HepG2 (cell line): ENCODE measurements around the gene C1orf115. TPM values are rescaled to one million over a fixed set of nuclear protein-coding genes. Genes with fewer than 3 reads are reported as not detected.

Experiments
- ATAC-seq: fragments of 200-7000 bp; cut with Tn5 transposase; 3 replicates; pipeline ENCODE4 v1.9.1; 2020; ENCODE audit warnings: mild to moderate bottlenecking, moderate library complexity
- BruUV-seq: library from RNA; stranded (reverse); fragments of 400-500 nt; replicated peaks from 2 replicates; lab custom pipeline; 2021; lab: Mats Ljungman, UMichigan
- CTCF ChIA-PET: fragments of 300-600 bp; formaldehyde crosslinking; extraction: SDS; loops from one replicate; lab custom pipeline; 2021; ENCODE audit warnings: low total read pairs, inconsistent platforms, low intra/inter-chr PET ratio; lab: Yijun Ruan, JAX
- POLR2A ChIA-PET: fragments of 350-600 bp; sonication (Branson Sonifier 250); formaldehyde crosslinking; loops from one replicate; lab custom pipeline; 2020; ENCODE audit warnings: antibody characterized with exemption, inconsistent platforms; lab: Yijun Ruan, JAX
- DNase-seq: peaks from one replicate; pipeline ENCODE4 v3.0.0-alpha.2; 2015; ENCODE audit warnings: low spot score
- FAIRE-seq: peaks from 3 replicates; lab custom pipeline; 2011; peaks lifted over from hg19 to GRCh38; lab: Jason Lieb, UNC
- H2AFZ ChIP-seq: one replicate; pipeline ENCODE4 v1.6.1; 2011; ENCODE audit warnings: low read length, inconsistent platforms
- H3K27ac ChIP-seq: fragments of 300-600 bp; 3 replicates; pipeline ENCODE4 v1.8.0; 2011; ENCODE audit warnings: mixed run types, mild to moderate bottlenecking, mixed read lengths, low read length, inconsistent platforms; ENCODE audit not compliant: insufficient read depth; ENCODE audit errors: extremely low read length
- H3K27me3 ChIP-seq, 2 experiments: fragments of 200-600 bp in 1 of 2; 2 replicates in 1 of 2; 3 replicates in 1 of 2; pipeline versions ENCODE4 v1.6.0 to v1.8.0; 2011; ENCODE audit warnings: low read length in 2 of 2, mild to moderate bottlenecking in 2 of 2, moderate library complexity in 2 of 2, inconsistent platforms in 1 of 2; ENCODE audit not compliant: insufficient read depth in 2 of 2, control insufficient read depth in 1 of 2
- H3K36me3 ChIP-seq, 2 experiments: fragments of 200-600 bp in 1 of 2; replicated peaks in 1 of 2; 2 replicates in 1 of 2; 3 replicates in 1 of 2; pipeline versions ENCODE4 v1.5.1 to v1.8.0; 2011; ENCODE audit warnings: low read length in 2 of 2, inconsistent platforms in 1 of 2; ENCODE audit not compliant: insufficient read depth in 2 of 2, control insufficient read depth in 1 of 2
- H3K4me1 ChIP-seq: 2 replicates; pipeline ENCODE4 v1.5.1; 2012; ENCODE audit warnings: low read length, inconsistent platforms; ENCODE audit not compliant: insufficient read depth
- H3K4me2 ChIP-seq: 2 replicates; pipeline ENCODE4 v1.6.0; 2011; ENCODE audit warnings: low read depth, low read length, inconsistent platforms
- H3K4me3 ChIP-seq, 3 experiments: fragments of 200-600 bp in 1 of 3; sonication (generic), shearing (Covaris generic) in 1 of 3; replicated peaks in 1 of 3; 2 replicates each; pipeline ENCODE4 v1.5.1; 2011 to 2016; ENCODE audit warnings: low read length in 3 of 3, inconsistent platforms in 2 of 3, low read depth in 2 of 3, mild to moderate bottlenecking in 2 of 3, control low read depth in 1 of 3, mixed read lengths in 1 of 3; ENCODE audit not compliant: insufficient read depth in 1 of 3
- H3K79me2 ChIP-seq: one replicate; pipeline ENCODE4 v1.6.1; 2011; ENCODE audit warnings: low read length, inconsistent platforms; ENCODE audit not compliant: insufficient read depth
- H3K9ac ChIP-seq: 2 replicates; pipeline ENCODE4 v1.6.0; 2011; ENCODE audit warnings: mild to moderate bottlenecking, low read depth, low read length, inconsistent platforms; ENCODE audit not compliant: insufficient read depth
- H3K9me3 ChIP-seq: 2 replicates; pipeline ENCODE4 v1.5.1; 2012; ENCODE audit warnings: mild to moderate bottlenecking, low read length
- H4K20me1 ChIP-seq: 2 replicates; pipeline ENCODE4 v1.6.0; 2011; ENCODE audit warnings: inconsistent platforms, mild to moderate bottlenecking, low read length, moderate library complexity; ENCODE audit not compliant: insufficient read depth
- CSRNP2 ChIP-seq: sonication (generic); formaldehyde crosslinking; conservative IDR thresholded peaks from 2 replicates; pipeline ENCODE4 v1.8.0; 2022; ENCODE audit warnings: low read depth, missing genetic modification reagents
- GABPB1 ChIP-seq: IDR thresholded peaks from 2 replicates; pipeline ENCODE4 v1.6.1; 2016; ENCODE audit warnings: mild to moderate bottlenecking, missing genetic modification reagents, moderate library complexity, missing compliant biosample characterization
- HNRNPLL ChIP-seq: fragments of 200-400 bp; formaldehyde crosslinking; IDR thresholded peaks from 2 replicates; pipeline ENCODE4 v1.6.1; 2017; ENCODE audit warnings: mild to moderate bottlenecking, low read depth, low read length; ENCODE audit not compliant: poor library complexity, severe bottlenecking
- MATR3 ChIP-seq: sonication (generic); formaldehyde crosslinking; IDR thresholded peaks from 2 replicates; pipeline ENCODE4 v1.4.0; 2020; ENCODE audit warnings: missing genetic modification reagents
- PRMT3 ChIP-seq: sonication (generic); formaldehyde crosslinking; IDR thresholded peaks from 2 replicates; pipeline ENCODE4 v1.8.1; 2022; ENCODE audit warnings: low read depth, mild to moderate bottlenecking, moderate library complexity, missing genetic modification reagents, borderline replicate concordance
- RAD21 ChIP-seq: fragments of 450-650 bp; formaldehyde crosslinking; IDR thresholded peaks from 2 replicates; pipeline ENCODE4 v1.5.0; 2020; ENCODE audit warnings: mild to moderate bottlenecking
- SMC3 ChIP-seq: IDR thresholded peaks from 2 replicates; pipeline ENCODE4 v1.6.1; 2011; ENCODE audit warnings: low read length, improper control_type of control experiment
- STAG1 ChIP-seq: sonication (generic); formaldehyde crosslinking; IDR thresholded peaks from 2 replicates; pipeline ENCODE4 v1.4.0; 2020; ENCODE audit warnings: missing genetic modification reagents
- XRCC5 ChIP-seq: fragments of 200-400 bp; formaldehyde crosslinking; optimal IDR thresholded peaks from 2 replicates; pipeline ENCODE3; 2017; ENCODE audit warnings: mild to moderate bottlenecking, low read length
- ZFY ChIP-seq: sonication (generic); formaldehyde crosslinking; IDR thresholded peaks from 2 replicates; pipeline ENCODE4 v1.4.0; 2020; ENCODE audit warnings: missing genetic modification reagents
- ZNF143 ChIP-seq: sonication (generic); formaldehyde crosslinking; IDR thresholded peaks from 2 replicates; pipeline ENCODE4 v1.4.0; 2020; ENCODE audit warnings: missing genetic modification reagents
- ZNF7 ChIP-seq: IDR thresholded peaks from 2 replicates; pipeline ENCODE4 v1.6.1; 2016; ENCODE audit warnings: missing biosample characterization, missing genetic modification reagents
- ZNF850 ChIP-seq: sonication (generic); formaldehyde crosslinking; conservative IDR thresholded peaks from 2 replicates; pipeline ENCODE4 v1.9.0; 2021; ENCODE audit warnings: mild to moderate bottlenecking, missing genetic modification reagents
- WGBS: methylation state at CpG from one replicate; pipeline ENCODE4 v1.1.6; 2017; ENCODE audit warnings: low lambda C conversion rate; 5-methylcytosine and 5-hydroxymethylcytosine counted together
- in situ Hi-C: cut with HindIII; loops from 2 replicates; pipeline ENCODE4 v1.10.0; 2017; ENCODE audit warnings: low pct_unique_long_range_greater_than_20kb; ENCODE audit not compliant: extremely low pct_ligation_motif_present
- intact Hi-C: fragments of 100-400 bp; cut with micrococcal nuclease; formaldehyde crosslinking; loops from one replicate; pipeline ENCODE4 v1.10.0; 2022; ENCODE audit not compliant: unreplicated experiment
- polyA plus RNA-seq, 8 experiments: library from polyadenylated mRNA; depleted of rRNA in 3 of 8; stranded (reverse) in 7 of 8; unstranded in 1 of 8; fragments of >200 nt; fragmentation: Illumina TruSeq in 4 of 8; extraction: Trizol in 4 of 8; gene quantifications; 2 replicates each; pipeline versions ENCODE4 v1.2.1 to v1.2.3, GENCODE V29; 2011 to 2016; ENCODE audit warnings: low read depth in 4 of 8, missing spikeins in 1 of 8, mixed read lengths in 1 of 8; ENCODE audit not compliant: insufficient read depth in 1 of 8
- total RNA-seq, 5 experiments: library from RNA; depleted of rRNA; stranded (reverse); fragments of >200 nt; fragmentation: Illumina TruSeq; extraction: Trizol; gene quantifications; 2 replicates each; pipeline ENCODE4 v1.2.3, GENCODE V29; 2016; ENCODE audit warnings: low read depth in 1 of 5

Gene C1orf115
- total and polyA plus RNA-seq, 2 of the 13 experiments (the other 11 are each of a cell fraction or from before 2014, with no cell fraction given): 25.2 to 85.9 TPM

DNA sequence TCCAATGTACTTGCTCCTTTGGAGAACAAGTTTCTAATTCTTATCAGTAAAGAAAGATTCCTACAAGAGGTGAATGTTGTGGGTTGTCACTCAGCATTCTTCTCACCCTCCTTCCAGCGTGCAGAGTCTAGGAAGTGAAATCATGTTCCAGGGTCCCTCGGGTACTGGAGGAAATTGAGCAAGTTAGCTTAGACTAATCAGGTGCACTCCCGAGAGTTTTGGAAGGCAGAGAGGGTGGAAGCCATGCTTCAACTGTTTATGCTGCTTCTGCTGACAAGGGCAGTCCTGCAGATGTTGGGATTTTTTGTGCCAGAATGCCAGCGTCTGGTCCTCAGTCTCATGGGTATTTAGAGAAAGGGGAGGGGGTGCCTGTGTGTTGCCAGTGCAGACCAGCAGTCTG, 5.3 kb upstream of the C1orf115 start:
- H3K27me3 ChIP-seq: no peaks in the 10 kb centered on the region; a peak in 1 of 5 replicates
- H3K4me3 ChIP-seq: no peak overlapping the region
- H3K36me3 ChIP-seq: no peaks in the 10 kb centered on the region
- H3K9me3 ChIP-seq: no peaks in the 10 kb centered on the region
- ChIA-PET CTCF (no interaction called here), POLR2A (no interaction called here)
- H2AFZ ChIP-seq: no peak overlapping the region
- H3K4me1 ChIP-seq: peaks cover 18% of the 10 kb centered on the region
- no peaks in the 10 kb centered on the region for H3K79me2 ChIP-seq
- no peak for FAIRE-seq
- no peak overlapping the region for H3K4me2 ChIP-seq
- 19% methylated on average over 4 of the region's 4 CpGs for WGBS
- in situ Hi-C loops (no loop called here), intact Hi-C loops (no loop called here)
- H3K27ac ChIP-seq: no peak overlapping the region
- no peak for DNase-seq
- TF ChIP-seq PRMT3 (no peak), ZNF850 (CRISPR knock-in tag) (no peak), ZFY (CRISPR knock-in tag) (no peak), MATR3 (CRISPR knock-in tag) (no peak), HNRNPLL (no peak), ZNF7 (CRISPR knock-in tag) (no peak), ZNF143 (CRISPR knock-in tag) (no peak), GABPB1 (CRISPR knock-in tag) (no peak)
- no TSS peak for BruUV-seq
- ATAC-seq: no peak
- H4K20me1 ChIP-seq: no peaks in the 10 kb centered on the region
- no peak overlapping the region for H3K9ac ChIP-seq

DNA sequence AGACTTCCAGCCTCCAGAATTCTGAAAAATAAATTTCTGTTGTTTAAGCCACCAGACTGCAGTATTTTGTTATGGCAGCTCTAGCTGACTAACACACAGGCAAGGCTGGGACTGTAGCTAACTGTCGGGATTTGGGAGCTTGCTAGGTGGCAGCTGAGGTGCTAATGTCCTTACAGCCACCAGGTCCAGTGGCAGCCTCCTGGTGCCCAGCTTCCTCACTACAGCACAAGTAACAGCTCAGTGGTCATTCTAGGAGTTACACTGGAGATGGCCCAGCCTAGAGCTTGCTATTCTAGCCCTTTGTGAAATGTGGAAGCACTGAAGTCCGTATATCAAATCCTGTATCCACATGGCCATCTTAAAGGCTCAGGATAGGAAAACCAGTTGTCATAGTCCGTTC, 4.3 kb upstream of the C1orf115 start:
- no peak overlapping the region for H3K4me3 ChIP-seq
- FAIRE-seq (peak; percentile 23), DNase-seq (peak; percentile 53), ATAC-seq (peak; percentile 90)
- H3K36me3 ChIP-seq: no peaks in the 10 kb centered on the region
- H4K20me1 ChIP-seq: no peaks in the 10 kb centered on the region
- POLR2A ChIA-PET: interaction anchor here (0.7 to 1.4 kb wide), 5 partner anchors 47 to 101 kb away, joined by 3 to 5 read pairs (median 3); partner anchors contain the start of genes MTARC1 and MTARC2
- H3K9ac ChIP-seq: no peak overlapping the region
- peaks cover 18% of the 10 kb centered on the region for H3K4me1 ChIP-seq
- 17% methylated on average over 2 of the region's 3 CpGs for WGBS
- in situ Hi-C loops: no loop called here
- CTCF ChIA-PET: no interaction called here
- no peak overlapping the region for H2AFZ ChIP-seq
- H3K4me2 ChIP-seq: no peak overlapping the region
- no peaks in the 10 kb centered on the region for H3K9me3 ChIP-seq
- BruUV-seq: no TSS peak
- H3K27ac ChIP-seq: no peak overlapping the region
- H3K79me2 ChIP-seq: peaks cover 2% of the 10 kb centered on the region
- intact Hi-C loops: no loop called here
- no peaks in the 10 kb centered on the region; a peak in 2 of 5 replicates for H3K27me3 ChIP-seq
- peak; percentile 24; the same call in 1 of the 2 replicates for TF ChIP-seq SMC3
- TF ChIP-seq RAD21 (CRISPR knock-in tag): peak; percentile 17; the same call in 1 of the 2 replicates
- TF ChIP-seq STAG1 (CRISPR knock-in tag): peak; percentile 12; the same call in 1 of the 2 replicates
- peak; percentile 31 for TF ChIP-seq XRCC5
- no peak for TF ChIP-seq CSRNP2 (CRISPR knock-in tag)
